ENCODE data around the gene MUC21. TPM values are rescaled to one million over a fixed set of nuclear protein-coding genes. Genes with fewer than 3 reads are reported as not detected.
A peak's percentile ranks its signal among the peaks of the same experiment; 100 is the strongest.
"Not testable (repeated sequence)": the region's sequence is repeated elsewhere in the genome, so short reads cannot be mapped to it uniquely, and the experiment has no call there.

MUC21 gene
- total and polyA plus RNA-seq, 4 donors, result 0.20 to 0.75 TPM; not detected in 2

GRCh38 chr6:31008165-31008564 lies 24.6 kb downstream of the MUC21 start:
- H3K4me1 ChIP-seq (ENCODE audit: control insufficient read depth in 1 of 2, insufficient read depth in 2 of 2, low read length in 2 of 2), result no peaks in the 10 kb centered on the region
- ATAC-seq (ENCODE audit: low FRiP score) (no peak), DNase-seq (no peak)
- no peaks in the 10 kb centered on the region for H3K9me3 ChIP-seq (ENCODE audit: control insufficient read depth, low read length)
- H3K4me3 ChIP-seq (ENCODE audit: low read length in 2 of 2), result no peak overlapping the region
- H3K27ac ChIP-seq (ENCODE audit: low read depth in 1 of 2, low read length in 2 of 2), result no peak overlapping the region
- no peaks in the 10 kb centered on the region for H3K36me3 ChIP-seq (ENCODE audit: control insufficient read depth in 1 of 2, insufficient read depth in 2 of 2, low read length in 1 of 2)
- 48 to 53% methylated on average over 4 of the region's 4 CpGs for whole genome bisulfite sequencing, 2 donors
- intact Hi-C loops (cut with DNase I), result no loop called here
- no peaks in the 10 kb centered on the region for H3K27me3 ChIP-seq (ENCODE audit: control insufficient read depth in 1 of 2, insufficient read depth in 2 of 2, low read length in 1 of 2)

GRCh38 chr6:31009731-31010130 lies 26.2 kb downstream of the MUC21 start:
- no peak for DNase-seq
- no peaks in the 10 kb centered on the region for H3K4me1 ChIP-seq (ENCODE audit: control insufficient read depth in 1 of 2, insufficient read depth in 2 of 2, low read length in 2 of 2)

GRCh38 chr6:31010393-31011060 lies 27.0 kb downstream of the MUC21 start, which contains the start of gene MUC22:
Gene MUC22 (plus strand): TSS chr6:31010474. CDS start chr6:31010707, 233 bp downstream.
- WGBS, 2 donors, result 77 to 81% methylated on average over 4 of the region's 4 CpGs
- Histone ChIP-seq H3K4me1 (ENCODE audit: control insufficient read depth in 1 of 2, insufficient read depth in 2 of 2, low read length in 2 of 2) (no peaks in the 10 kb centered on the region), H3K27ac (ENCODE audit: low read depth in 1 of 2, low read length in 2 of 2) (no peak within 1 kb of the TSS), H3K9me3 (ENCODE audit: control insufficient read depth, low read length) (peaks cover 5% of the 10 kb centered on the region), H3K36me3 (ENCODE audit: control insufficient read depth in 1 of 2, insufficient read depth in 2 of 2, low read length in 1 of 2) (no peaks in the 10 kb centered on the region), H3K4me3 (ENCODE audit: low read length in 2 of 2) (no peak within 1 kb of the TSS), H3K27me3 (ENCODE audit: control insufficient read depth in 1 of 2, insufficient read depth in 2 of 2, low read length in 1 of 2) (no peaks in the 10 kb centered on the region)
- DNase-seq (no peak), ATAC-seq (ENCODE audit: low FRiP score) (no peak)
- intact Hi-C loops (cut with DNase I), result no loop called here

More at GRCh38 chr6:31009731-31010130, 26.2 kb downstream of the MUC21 start:
- H3K36me3 ChIP-seq (ENCODE audit: control insufficient read depth in 1 of 2, insufficient read depth in 2 of 2, low read length in 1 of 2), result no peaks in the 10 kb centered on the region
- peaks cover 3% of the 10 kb centered on the region for H3K9me3 ChIP-seq (ENCODE audit: control insufficient read depth, low read length)
- no peak for ATAC-seq (ENCODE audit: low FRiP score)
- H3K27ac ChIP-seq (ENCODE audit: low read depth in 1 of 2, low read length in 2 of 2), result no peak overlapping the region
- no peaks in the 10 kb centered on the region for H3K27me3 ChIP-seq (ENCODE audit: control insufficient read depth in 1 of 2, insufficient read depth in 2 of 2, low read length in 1 of 2)
- intact Hi-C loops (cut with DNase I), result no loop called here
- H3K4me3 ChIP-seq (ENCODE audit: low read length in 2 of 2), result no peak overlapping the region
- 75 to 77% methylated on average over 7 of the region's 7 CpGs for whole genome bisulfite sequencing, 2 donors

GRCh38 chr6:31011153-31011552 lies 27.6 kb downstream of the MUC21 start:
- no peak for ATAC-seq (ENCODE audit: low FRiP score)
- no peak overlapping the region for H3K4me3 ChIP-seq (ENCODE audit: low read length in 2 of 2)
- no peaks in the 10 kb centered on the region for H3K36me3 ChIP-seq (ENCODE audit: control insufficient read depth in 1 of 2, insufficient read depth in 2 of 2, low read length in 1 of 2)
- H3K27ac ChIP-seq (ENCODE audit: low read depth in 1 of 2, low read length in 2 of 2), result no peak overlapping the region
- DNase-seq, result no peak
- H3K27me3 ChIP-seq (ENCODE audit: control insufficient read depth in 1 of 2, insufficient read depth in 2 of 2, low read length in 1 of 2), result no peaks in the 10 kb centered on the region
- WGBS, 2 donors, result 69 to 70% methylated on average over 6 of the region's 6 CpGs
- intact Hi-C loops (cut with DNase I), result no loop called here
- H3K4me1 ChIP-seq (ENCODE audit: control insufficient read depth in 1 of 2, insufficient read depth in 2 of 2, low read length in 2 of 2), result no peaks in the 10 kb centered on the region
- peaks cover 5% of the 10 kb centered on the region for H3K9me3 ChIP-seq (ENCODE audit: control insufficient read depth, low read length)

- peaks cover 5% of the 10 kb centered on the region for H3K9me3 ChIP-seq (ENCODE audit: control insufficient read depth, low read length)
- no peaks in the 10 kb centered on the region for H3K36me3 ChIP-seq (ENCODE audit: control insufficient read depth in 1 of 2, insufficient read depth in 2 of 2, low read length in 1 of 2)
- H3K27me3 ChIP-seq (ENCODE audit: control insufficient read depth in 1 of 2, insufficient read depth in 2 of 2, low read length in 1 of 2), result no peaks in the 10 kb centered on the region
- DNase-seq, result peak in 1 of 2 donors; percentile 73
- H3K27ac ChIP-seq (ENCODE audit: low read depth in 1 of 2, low read length in 2 of 2), result no peak overlapping the region
- H3K4me1 ChIP-seq (ENCODE audit: control insufficient read depth in 1 of 2, insufficient read depth in 2 of 2, low read length in 2 of 2), result no peaks in the 10 kb centered on the region
- no peak for ATAC-seq (ENCODE audit: low FRiP score)
- WGBS, 2 donors, result 89 to 91% methylated on average over 33 to 36 of the region's 36 CpGs
- intact Hi-C loops (cut with DNase I), result no loop called here
- H3K4me3 ChIP-seq (ENCODE audit: low read length in 2 of 2), result no peak overlapping the region
Measured at GRCh38 chr6:31016659-31017299, 33.3 kb downstream of the MUC21 start.

- ATAC-seq (ENCODE audit: low FRiP score); H3K27ac ChIP-seq (ENCODE audit: low read depth in 1 of 2, low read length in 2 of 2); H3K27me3 ChIP-seq (ENCODE audit: control insufficient read depth in 1 of 2, insufficient read depth in 2 of 2, low read length in 1 of 2); H3K4me3 ChIP-seq (ENCODE audit: low read length in 2 of 2); intact Hi-C loops (cut with DNase I); H3K9me3 ChIP-seq (ENCODE audit: control insufficient read depth, low read length); DNase-seq; H3K36me3 ChIP-seq (ENCODE audit: control insufficient read depth in 1 of 2, insufficient read depth in 2 of 2, low read length in 1 of 2); H3K4me1 ChIP-seq (ENCODE audit: control insufficient read depth in 1 of 2, insufficient read depth in 2 of 2, low read length in 2 of 2): not testable (repeated sequence)
- WGBS, 2 donors, result 92 to 93% methylated on average over 3 of the region's 3 CpGs
Measured at GRCh38 chr6:31017436-31017835, 33.9 kb downstream of the MUC21 start.

GRCh38 chr6:31020057-31020456 lies 36.5 kb downstream of the MUC21 start:
- Histone ChIP-seq H3K27ac (ENCODE audit: low read depth in 1 of 2, low read length in 2 of 2) (no peak overlapping the region), H3K27me3 (ENCODE audit: control insufficient read depth in 1 of 2, insufficient read depth in 2 of 2, low read length in 1 of 2) (no peaks in the 10 kb centered on the region), H3K4me1 (ENCODE audit: control insufficient read depth in 1 of 2, insufficient read depth in 2 of 2, low read length in 2 of 2) (no peaks in the 10 kb centered on the region), H3K9me3 (ENCODE audit: control insufficient read depth, low read length) (no peaks in the 10 kb centered on the region), H3K36me3 (ENCODE audit: control insufficient read depth in 1 of 2, insufficient read depth in 2 of 2, low read length in 1 of 2) (no peaks in the 10 kb centered on the region), H3K4me3 (ENCODE audit: low read length in 2 of 2) (no peak overlapping the region)
- ATAC-seq (ENCODE audit: low FRiP score) (no peak), DNase-seq (no peak)
- WGBS, 2 donors, result 77 to 85% methylated on average over 2 of the region's 2 CpGs
- intact Hi-C loops (cut with DNase I), result no loop called here

- ATAC-seq (ENCODE audit: low FRiP score); intact Hi-C loops (cut with DNase I); H3K4me3 ChIP-seq (ENCODE audit: low read length in 2 of 2); H3K27ac ChIP-seq (ENCODE audit: low read depth in 1 of 2, low read length in 2 of 2); DNase-seq; H3K36me3 ChIP-seq (ENCODE audit: control insufficient read depth in 1 of 2, insufficient read depth in 2 of 2, low read length in 1 of 2); H3K4me1 ChIP-seq (ENCODE audit: control insufficient read depth in 1 of 2, insufficient read depth in 2 of 2, low read length in 2 of 2); H3K9me3 ChIP-seq (ENCODE audit: control insufficient read depth, low read length); H3K27me3 ChIP-seq (ENCODE audit: control insufficient read depth in 1 of 2, insufficient read depth in 2 of 2, low read length in 1 of 2): not testable (repeated sequence)
- 92 to 94% methylated on average over 33 to 36 of the region's 36 CpGs for WGBS, 2 donors
Measured at GRCh38 chr6:31020631-31021255, 37.2 kb downstream of the MUC21 start.
